22Rv1 (cell line): Measurements from ENCODE around the gene PTPRD.

Experiments
- H3K27ac ChIP-seq: fragments of 450-650 bp; 2 replicates; pipeline ENCODE4 v1.5.1; 2017
- CTCF ChIP-seq: fragments of 450-650 bp; IDR thresholded peaks from 2 replicates; pipeline ENCODE4 v1.5.1; 2017; ENCODE audit warnings: mild to moderate bottlenecking
- ZFX ChIP-seq: fragments of 450-650 bp; IDR thresholded peaks from 2 replicates; pipeline ENCODE4 v1.6.1; 2017; ENCODE audit warnings: antibody characterized with exemption, borderline replicate concordance

Gene PTPRD

GRCh38 chr9:10436756-10437155 lies 176.0 kb downstream of the PTPRD start:
- TF ChIP-seq CTCF, result no peak
- no peak overlapping the region for H3K27ac ChIP-seq

- no peak overlapping the region for H3K27ac ChIP-seq
- no peak for TF ChIP-seq CTCF
- TF ChIP-seq ZFX, result no peak
These were observed 178.4 kb downstream of the PTPRD start for GRCh38 chr9:10434412-10434811.

GRCh38 chr9:10411272-10411671 lies 201.5 kb downstream of the PTPRD start:
- TF ChIP-seq CTCF (no peak), ZFX (no peak)
- H3K27ac ChIP-seq, result no peak overlapping the region

- no peak overlapping the region for H3K27ac ChIP-seq
- no peak for TF ChIP-seq ZFX
- no peak for TF ChIP-seq CTCF
These were observed 209.5 kb downstream of the PTPRD start for GRCh38 chr9:10403283-10403682.

- TF ChIP-seq ZFX, result no peak
- TF ChIP-seq CTCF, result no peak
- no peak overlapping the region for H3K27ac ChIP-seq
These were observed 216.2 kb downstream of the PTPRD start for GRCh38 chr9:10396615-10397014.

GRCh38 chr9:10387282-10387681 lies 225.5 kb downstream of the PTPRD start:
- TF ChIP-seq CTCF (no peak), ZFX (no peak)
- H3K27ac ChIP-seq, result no peak overlapping the region

- TF ChIP-seq CTCF (no peak), ZFX (no peak)
- H3K27ac ChIP-seq, result no peak overlapping the region
These were observed 241.0 kb downstream of the PTPRD start for GRCh38 chr9:10371824-10372223.
